NCI-H2196 treated with DMSO at 0.1 percent for 48 hours (cell line): Measurements from ENCODE around the gene HOXA6.

Source experiments
- DNase-seq: peaks from one replicate; lab custom pipeline; 2025; ENCODE audit not compliant: unreplicated experiment; lab: John Stamatoyannopoulos, UW

HOXA6 gene

DNA sequence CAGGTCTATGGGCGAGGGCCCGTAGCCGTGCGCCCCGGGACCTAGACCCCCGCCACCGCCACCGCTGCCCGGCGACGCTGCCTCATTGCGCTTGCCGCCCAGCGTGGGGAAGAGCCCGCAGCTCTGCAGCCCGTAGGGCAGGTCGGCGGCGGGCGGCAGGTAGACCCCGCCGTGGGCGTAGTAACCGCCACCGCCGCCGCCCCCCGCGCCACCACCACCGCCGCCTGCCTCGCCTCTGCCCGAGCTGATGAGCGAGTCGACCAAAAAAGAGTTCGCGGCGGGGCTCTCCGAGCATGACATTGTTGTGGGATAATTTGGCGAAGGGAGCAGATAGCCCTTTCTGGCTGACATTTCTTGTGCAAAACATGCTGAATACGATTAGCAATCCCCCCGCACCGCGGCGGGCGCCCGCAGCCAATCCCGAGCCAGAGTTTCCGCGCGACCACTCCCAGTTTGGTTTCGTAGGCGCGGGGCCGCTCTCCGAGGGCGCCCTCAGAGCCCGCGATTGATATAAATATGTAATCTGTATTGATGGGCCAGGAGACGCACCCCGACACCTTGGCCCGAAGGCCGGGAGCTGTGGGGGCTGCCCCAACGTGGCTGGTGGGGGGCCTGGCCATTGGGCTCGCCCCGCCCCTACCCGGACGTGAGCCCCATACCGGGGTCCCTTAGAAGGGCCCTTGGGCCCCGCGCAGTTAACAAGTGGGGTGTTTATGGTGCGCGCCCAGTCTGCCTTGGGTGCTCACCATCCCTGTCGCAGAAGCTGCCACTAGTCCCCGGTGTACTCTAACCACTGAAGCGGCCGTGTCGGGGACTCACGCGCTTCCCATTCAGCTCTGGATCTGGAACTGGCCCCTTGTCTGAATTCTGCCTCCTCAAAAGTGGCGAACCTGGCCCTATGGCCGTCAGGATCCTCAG lies 26.6 kb upstream of the HOXA6 start, which contains the start of gene HOXA10:
Gene HOXA10 (minus strand): TSS at position 365 of the 918 bp plus-strand sequence. CDS start 14 bp downstream, at position 351.
- no peak for DNase-seq

DNA sequence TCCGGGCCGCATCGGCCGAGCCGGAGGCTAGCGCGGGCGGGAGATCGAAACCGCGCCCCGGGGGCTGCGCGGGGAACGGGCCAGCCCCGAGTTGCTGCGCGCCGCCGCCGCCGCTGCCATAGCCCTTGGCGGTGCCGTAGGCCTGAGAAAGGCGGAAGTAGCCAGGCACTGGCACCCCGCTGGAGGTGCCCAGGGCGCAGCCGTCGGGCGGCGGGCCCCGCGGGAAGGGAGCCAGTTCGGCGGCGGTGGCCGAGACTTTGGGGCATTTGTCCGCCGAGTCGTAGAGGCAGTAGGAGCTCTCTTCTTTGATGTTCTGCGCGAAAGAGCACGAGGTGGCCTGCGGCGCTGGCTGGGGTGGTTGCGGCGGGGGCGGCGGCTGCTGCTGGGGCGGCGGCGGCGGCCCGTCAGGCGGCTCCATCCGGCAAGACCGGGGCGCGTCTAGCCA lies 26.0 kb upstream of the HOXA6 start:
- DNase-seq, result peak; percentile 23

DNA sequence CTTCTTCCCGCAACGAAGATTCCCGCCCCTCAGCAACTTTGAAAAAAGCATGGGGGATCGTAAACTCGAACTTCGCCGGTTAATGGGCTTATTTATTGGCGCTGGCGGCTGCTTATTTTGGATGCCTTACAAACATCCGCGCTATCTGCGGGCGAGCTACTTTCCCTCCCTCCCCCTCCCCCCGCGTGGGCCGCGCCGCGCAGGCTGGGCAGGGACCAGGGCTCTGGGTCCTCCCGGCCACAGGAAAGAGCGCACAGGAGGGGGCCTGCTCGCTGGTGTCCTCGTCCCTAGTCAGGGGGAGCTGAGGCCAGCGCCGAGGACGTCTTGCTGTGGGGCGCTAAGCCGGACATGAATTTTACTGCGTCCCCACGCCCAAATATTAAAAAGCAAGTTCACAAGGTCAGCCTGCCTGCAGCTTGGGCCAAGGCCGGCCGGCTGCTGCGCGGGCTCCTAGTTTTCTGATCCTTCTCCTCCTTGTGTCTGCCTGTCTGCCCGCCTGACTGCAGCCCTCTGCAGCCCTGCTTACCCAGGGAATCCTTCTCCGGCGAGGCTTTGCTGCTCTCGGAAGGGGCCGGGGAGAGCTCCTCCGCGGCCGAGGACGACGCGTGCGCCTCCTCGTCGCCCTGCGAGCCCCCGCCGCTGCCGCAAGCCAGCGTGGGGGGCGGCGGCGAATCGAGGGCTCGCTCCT lies 25.4 kb upstream of the HOXA6 start:
- no peak for DNase-seq

DNA sequence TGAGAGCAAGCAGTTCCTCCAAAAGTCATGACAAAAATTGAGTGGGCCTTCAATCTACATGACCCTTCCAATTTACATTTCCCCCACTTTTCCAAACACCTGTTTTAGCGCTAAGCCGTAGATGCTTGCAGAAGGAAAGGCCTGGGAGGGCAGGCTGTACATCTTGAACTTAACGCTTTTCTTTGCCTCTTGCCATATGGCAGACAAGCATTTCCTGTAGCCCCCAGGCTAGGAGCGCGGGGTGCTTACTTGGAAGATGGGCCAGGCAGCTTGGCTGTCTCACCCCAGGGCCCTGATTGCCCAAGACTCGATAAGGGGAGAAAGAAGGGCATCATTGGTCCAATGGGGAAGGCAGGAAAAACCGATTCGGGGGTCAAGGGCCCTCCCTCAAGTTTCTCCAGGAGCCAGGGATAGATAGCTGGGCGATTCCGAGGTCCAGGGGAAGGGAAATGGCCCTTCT lies 24.8 kb upstream of the HOXA6 start:
- DNase-seq, result no peak

DNA sequence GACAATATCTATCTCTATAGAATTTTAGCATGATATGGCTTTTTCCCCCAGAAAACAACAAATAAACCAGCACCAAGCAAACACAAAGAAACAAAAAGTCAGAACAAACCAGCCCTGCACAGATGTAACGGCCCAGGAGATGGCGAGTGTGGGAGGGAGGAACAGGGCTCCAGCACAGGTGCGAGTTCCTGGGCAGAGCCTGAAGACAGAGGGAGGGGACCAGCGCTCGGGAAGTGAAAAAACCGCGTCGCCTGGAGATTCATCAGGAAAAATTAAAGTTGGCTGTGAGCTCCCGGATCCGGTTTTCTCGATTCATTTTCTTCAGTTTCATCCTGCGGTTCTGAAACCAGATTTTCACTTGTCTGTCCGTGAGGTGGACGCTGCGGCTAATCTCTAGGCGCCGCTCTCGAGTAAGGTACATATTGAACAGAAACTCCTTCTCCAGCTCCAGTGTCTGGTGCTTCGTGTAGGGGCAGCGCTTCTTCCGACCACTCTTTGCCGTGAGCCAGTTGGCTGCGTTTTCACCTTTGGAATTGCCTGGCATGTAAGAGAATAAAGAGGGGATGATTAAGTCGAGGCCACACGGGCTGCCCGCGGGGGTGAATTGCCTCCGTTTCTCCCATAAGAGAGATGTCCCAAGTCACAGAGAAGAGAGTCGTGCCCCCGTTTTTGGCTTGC lies 24.2 kb upstream of the HOXA6 start:
- DNase-seq, result no peak

DNA sequence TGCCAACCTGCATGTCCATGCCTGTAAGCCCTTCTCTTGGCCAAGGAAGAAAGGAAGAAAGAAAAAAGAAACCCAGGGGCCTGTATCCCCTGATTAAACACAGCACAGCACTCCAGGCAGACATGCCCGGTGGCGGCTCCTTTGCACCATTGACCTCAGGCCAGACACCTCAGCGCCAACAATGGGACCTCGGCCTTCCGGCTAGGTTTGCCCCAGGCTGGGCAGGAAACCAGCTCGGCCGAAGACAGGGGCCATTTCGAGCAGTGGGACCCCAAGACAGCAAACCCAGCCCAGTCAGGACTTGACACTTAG lies 23.7 kb upstream of the HOXA6 start:
- DNase-seq, result no peak

DNA sequence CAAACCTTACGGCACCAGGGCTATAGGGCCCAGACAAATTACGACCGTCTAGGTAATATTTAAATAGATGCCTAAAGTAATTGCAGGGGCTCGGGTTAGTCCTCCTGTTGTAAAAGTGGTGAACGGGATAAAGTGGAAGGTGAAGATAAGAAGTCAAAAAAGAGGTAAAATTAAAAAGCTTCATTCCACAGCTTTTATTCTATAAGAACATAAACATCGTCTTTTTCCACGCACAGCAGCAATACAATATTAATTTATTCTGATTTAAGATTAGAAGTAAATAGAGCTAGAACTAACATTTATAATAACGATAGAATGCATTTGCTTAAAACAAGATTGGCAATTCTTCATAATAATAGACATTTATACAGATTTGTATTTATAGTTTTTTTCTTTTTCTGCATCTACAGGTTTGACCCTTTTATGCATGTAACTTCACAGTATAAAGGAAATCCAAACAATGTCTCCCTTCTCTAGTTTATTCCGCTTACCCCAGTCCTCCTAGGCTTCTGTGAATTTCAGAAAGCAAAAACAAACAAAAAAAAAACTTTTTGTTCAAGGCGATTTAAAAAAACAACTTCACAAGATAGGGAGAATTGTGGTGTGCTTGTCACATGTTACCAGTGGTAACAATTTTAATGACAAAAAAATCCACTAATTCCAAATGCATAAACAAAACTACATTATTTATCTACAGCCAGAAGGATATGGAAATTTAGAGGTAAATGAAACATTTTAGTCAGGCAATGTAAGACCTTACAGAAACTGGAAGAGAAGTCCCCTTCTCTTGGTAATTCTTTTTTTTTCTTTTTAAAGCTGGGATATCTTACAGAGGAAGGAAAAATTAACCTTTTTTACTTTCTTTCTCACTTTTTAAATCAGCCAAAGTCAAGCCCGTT lies 23.1 kb upstream of the HOXA6 start:
- DNase-seq, result no peak

DNA sequence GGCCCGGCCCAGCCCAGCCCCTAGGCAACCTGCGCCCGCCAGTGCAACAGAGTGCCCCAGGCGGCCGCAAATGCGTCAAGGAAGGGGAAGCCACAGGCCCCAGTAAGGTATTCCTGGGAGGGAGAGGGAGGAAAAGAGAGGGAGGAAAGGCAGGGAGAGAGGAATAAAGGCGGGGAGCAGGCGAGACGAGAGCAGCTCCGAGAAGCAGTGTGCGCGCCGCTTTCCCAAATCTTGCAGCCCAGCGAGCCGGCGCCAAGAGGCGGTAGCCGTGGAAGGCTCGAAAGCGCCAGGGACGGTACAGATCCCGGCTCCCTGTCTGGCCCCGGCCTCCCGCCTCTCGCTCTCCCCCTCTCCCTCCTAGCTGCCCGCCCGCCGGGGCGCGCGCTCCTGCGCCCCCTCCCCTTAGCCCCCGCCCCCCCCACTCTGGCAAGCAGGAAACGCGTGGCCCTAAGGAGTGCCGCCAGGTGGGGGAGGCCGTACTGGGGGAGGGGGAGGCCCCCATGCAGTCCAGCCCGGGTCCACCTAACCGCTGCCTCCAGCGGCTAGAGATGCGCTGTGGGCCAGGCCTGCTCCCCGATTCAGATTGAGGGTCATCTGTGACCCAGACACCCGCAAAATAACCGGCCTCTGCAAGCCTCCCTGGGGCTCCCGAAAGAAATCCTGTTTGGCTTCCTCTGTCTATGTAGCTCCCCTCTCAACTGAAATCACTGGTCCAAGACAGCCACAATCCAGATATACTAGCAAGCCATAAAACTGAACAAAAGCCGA lies 22.3 kb upstream of the HOXA6 start:
- no peak for DNase-seq

DNA sequence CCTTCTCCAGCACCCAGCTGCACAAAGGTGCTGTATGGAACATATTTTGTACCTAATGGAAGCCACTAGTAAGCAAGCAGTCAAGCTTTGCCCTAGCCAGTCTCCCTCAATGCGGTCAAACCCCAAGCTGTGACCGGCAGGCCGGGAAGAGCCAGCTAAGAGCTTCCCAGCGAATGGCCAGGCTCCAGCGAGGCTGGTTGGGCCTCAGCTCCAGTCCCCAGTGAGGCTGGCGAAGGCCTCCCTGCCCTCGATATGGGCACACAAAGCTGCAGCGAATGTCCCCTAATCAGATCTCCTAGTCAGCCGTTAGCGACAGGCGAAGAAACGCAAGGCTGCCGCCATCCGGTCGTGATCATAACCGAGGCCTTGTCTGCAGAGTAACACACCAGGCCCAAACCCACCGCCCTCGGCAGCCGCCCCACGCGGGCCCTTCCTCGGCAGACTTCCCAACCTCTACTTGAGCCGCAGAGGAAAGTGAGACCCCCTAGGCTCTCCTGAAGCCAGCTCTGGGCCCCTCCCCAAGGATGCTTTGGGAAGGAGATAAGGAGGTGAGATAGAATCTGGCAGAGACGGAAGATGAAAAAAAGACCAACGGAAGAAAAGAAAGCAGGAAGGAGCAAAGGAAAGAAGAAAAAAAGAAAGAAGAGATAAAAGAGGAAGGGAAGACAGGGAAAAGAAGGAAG lies 20.8 kb upstream of the HOXA6 start:
- DNase-seq, result no peak

DNA sequence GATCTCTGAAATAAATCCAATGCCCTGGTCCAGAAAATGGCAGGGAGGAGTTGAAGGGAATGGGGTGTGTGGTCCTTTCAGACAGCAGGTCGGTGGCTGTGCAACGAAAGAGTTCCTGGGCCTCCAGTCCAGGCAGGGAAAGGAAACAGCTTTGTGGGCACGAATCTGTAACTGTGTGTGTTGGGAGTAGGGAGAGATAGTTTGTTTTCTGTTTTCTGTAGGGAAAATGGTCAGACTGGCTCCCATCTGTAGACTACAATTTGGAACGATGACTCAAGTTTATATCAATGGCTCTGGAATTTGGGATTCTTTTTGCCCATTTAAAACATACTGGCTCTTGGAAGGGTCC lies 20.3 kb upstream of the HOXA6 start:
- DNase-seq, result no peak

DNA sequence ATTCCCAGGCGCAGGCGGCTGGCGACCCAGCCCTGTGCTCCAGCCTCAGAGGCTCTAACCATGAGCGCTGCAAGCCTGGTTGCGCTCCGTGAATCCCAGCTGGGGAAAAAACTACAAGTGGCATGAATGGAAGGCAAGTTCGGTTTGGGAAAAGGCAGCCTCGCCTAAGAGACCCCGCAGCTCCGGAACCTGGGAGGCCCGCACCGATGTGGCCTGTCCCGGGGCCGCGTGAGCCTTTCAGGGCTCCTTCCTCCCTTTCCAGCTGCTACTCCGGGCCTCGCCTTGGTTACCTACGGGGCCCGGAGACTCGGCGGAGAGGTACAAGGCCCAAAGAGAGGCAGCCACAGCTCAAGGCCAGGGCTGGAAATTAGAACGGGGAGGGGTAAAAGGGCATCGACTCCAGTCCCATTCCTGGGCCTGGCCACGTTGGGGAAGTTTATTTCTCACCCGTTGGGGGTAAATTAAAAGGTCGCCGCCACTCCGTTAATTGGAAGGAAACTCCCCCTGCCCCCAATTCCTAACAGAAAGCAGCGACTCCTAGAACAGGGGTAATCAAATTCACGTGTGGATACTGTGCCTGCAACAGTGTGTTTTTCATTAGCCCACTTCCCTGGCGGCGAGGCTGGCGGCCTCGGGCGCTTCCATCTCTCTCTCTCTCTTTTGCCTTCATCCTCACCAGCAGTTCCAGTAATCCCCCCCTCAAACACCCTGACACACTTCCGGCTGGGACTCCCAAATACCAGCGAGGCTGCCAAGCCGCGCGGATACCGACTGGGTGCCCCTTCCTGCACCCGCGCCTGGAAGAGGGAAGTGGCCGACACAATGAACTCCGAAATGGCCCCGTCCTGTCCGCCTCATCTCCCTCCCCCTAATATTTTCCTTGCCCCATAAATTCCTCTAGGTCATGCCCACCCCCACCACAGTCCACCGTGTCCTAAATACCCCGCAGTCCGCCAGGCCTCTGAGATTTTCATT lies 19.2 kb upstream of the HOXA6 start:
- no peak for DNase-seq

DNA sequence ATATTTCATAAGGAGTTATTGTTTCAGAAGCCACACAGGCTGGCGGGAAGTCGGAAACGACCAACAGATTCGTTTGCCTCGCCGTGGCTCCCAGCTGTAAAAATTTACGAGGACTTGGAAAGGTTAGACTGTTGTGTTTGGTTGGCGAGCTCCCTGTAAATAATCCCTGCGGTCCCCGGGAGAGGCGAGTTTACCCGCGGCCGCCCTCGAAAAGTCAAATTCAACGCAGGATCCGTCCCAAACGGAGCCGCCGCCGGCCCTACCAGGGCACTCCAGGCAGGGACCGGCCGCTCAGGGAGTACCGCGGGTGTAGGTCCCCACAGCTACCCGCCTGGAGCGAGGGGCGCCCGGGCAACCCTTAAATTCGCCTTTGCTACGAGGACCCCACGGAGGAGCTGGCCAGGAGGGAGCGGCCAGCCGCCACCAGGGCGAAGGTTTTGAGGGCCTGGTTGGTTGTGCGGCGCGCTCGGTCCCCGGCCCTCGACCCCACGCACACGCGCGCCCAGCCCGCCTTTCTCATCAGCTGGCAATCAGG lies 18.5 kb upstream of the HOXA6 start:
- DNase-seq, result no peak

DNA sequence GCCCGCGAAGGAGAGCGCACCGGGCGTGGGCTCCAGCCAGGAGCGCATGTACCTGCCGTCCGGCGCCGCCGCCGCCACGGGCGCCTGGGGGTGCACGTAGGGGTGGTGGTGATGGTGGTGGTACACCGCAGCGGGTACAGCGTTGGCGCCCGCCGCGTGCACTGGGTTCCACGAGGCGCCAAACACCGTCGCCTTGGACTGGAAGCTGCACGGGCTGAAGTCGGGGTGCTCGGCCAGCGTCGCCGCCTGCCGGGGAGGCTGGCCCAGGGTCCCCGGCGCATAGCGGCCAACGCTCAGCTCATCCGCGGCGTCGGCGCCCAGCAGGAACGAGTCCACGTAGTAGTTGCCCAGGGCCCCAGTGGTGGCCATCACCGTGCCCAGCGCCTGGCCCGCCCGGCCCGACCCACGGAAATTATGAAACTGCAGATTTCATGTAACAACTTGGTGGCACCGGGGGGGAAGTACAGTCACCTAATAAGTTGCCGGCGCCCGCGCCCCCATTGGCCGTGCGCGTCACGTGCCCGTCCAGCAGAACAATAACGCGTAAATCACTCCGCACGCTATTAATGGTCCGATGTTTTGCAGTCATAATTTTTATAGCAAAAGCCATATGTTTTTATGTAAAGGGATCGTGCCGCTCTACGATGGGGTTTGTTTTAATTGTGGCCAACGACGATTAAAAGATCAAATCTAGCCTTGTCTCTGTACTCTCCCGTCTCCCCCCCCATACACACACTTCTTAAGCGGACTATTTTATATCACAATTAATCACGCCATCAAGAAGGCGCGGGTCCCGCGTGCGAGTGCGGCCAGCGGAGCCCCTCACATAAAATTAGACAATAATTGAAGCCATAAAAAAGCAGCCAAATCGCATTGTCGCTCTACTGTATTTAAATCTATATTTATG lies 17.8 kb upstream of the HOXA6 start, which contains the start of gene HOXA9:
Gene HOXA9 (minus strand): TSS at position 449 of the 907 bp plus-strand sequence. CDS start 80 bp downstream, at position 369.
- no peak for DNase-seq

DNA sequence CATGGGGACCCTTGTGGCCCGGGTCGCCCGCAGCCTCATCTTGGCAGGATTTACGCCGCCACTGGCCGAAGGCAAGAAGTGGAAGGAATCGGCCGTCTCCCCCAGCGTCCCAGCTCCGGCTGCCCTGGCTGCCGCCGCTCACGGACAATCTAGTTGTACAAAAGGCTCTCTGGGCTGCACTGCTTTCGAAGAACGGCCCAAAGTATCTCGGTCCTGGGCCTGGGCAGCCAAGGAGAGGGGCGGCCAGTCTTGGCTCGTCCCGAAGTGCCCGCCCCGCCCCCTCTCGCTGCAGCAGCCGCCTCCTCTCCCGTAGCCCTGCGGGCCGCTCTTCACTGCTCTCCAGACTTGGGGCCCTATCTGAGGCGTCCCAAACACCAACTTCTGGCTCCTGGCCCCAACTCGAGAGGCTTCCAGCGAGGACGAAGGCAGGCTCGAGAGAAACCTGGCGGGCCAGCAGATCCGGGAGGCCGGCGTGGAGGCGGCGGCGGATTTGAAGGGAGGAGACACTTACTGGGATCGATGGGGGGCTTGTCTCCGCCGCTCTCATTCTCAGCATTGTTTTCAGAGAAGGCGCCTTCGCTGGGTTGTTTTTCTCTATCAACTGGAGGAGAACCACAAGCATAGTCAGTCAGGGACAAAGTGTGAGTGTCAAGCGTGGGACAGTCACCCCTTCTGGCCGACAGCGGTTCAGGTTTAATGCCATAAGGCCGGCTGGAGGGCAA lies 17.0 kb upstream of the HOXA6 start:
- DNase-seq, result no peak

DNA sequence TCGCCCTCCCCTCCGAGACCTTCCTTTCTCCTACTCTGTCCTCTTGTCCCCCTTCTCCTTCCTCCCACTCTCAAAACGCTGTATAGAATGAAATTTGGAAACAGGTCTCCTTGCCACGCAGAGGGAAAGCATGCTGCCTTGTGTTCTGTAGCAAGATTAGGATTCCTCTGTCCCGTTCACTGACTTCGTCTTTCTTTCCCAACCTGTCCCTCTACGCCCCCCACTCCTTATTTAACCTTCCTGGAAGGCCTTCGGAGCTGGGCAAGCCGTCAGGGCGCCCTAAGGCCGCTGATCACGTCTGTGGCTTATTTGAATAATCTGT lies 16.4 kb upstream of the HOXA6 start:
- DNase-seq, result no peak

DNA sequence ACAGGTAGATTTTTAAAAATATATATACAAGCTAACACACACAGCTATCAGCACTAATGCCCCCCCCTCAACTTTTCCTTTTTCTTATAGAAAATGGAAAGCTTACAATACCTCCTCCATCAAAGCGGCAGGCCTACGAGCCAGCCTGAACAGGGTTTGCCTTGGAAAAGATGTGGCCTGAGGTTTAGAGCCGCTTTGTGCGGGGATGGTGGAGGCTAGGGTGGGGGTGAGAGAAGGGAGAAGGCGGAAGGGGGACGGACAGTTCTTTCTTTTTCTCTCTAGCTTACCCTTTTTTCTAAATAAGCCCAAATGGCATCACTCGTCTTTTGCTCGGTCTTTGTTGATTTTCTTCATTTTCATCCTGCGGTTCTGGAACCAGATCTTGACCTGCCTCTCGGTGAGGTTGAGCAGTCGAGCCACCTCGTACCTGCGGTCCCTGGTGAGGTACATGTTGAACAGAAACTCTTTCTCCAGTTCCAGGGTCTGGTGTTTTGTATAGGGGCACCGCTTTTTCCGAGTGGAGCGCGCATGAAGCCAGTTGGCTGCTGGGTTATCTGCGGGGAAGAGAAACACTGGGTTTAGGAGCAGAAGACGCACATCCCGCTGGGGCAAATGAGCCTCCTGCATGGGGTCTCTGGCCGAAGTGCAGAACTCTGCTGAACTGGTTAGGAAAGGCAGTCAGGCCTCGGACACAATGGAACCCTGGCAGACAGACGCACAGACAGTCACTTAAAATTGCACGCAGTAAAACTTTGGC lies 15.9 kb upstream of the HOXA6 start:
- no peak for DNase-seq
